Trophoblast cell (in vitro differentiated cells and primary cell): ENCODE results near the gene AP1G2.
A peak's percentile ranks its signal among the peaks of the same experiment; 100 is the strongest.

Experiments
- DNase-seq, 2 donors: peaks; one replicate each; pipeline ENCODE4 v3.0.0-alpha.2; 2016
- H2AFZ ChIP-seq: 2 replicates; pipeline ENCODE4 v1.6.1; 2013; ENCODE audit warnings: low read length, moderate library complexity, mild to moderate bottlenecking; ENCODE audit not compliant: insufficient read depth, poor library complexity
- H2AK5ac ChIP-seq: 2 replicates; pipeline ENCODE4 v1.6.1; 2013; ENCODE audit warnings: mild to moderate bottlenecking, low read length
- H2BK120ac ChIP-seq: 2 replicates; pipeline ENCODE4 v1.6.1; 2013; ENCODE audit warnings: low read length, mild to moderate bottlenecking, moderate library complexity; ENCODE audit not compliant: insufficient read depth, poor library complexity
- H2BK12ac ChIP-seq: 2 replicates; pipeline ENCODE4 v1.6.1; 2013; ENCODE audit warnings: mild to moderate bottlenecking, low read length, moderate library complexity
- H2BK5ac ChIP-seq: 2 replicates; pipeline ENCODE4 v1.6.1; 2013; ENCODE audit warnings: low read length, low read depth, moderate library complexity, mild to moderate bottlenecking; ENCODE audit not compliant: poor library complexity
- H3K14ac ChIP-seq: 2 replicates; pipeline ENCODE4 v1.6.1; 2013; ENCODE audit warnings: mild to moderate bottlenecking, low read length
- H3K18ac ChIP-seq: 2 replicates; pipeline ENCODE4 v1.6.1; 2013; ENCODE audit warnings: mild to moderate bottlenecking, low read length
- H3K23ac ChIP-seq: 2 replicates; pipeline ENCODE4 v1.6.1; 2013; ENCODE audit warnings: low read length
- H3K27ac ChIP-seq: 2 replicates; pipeline ENCODE4 v1.5.1; 2013; ENCODE audit warnings: low read depth, mild to moderate bottlenecking, inconsistent platforms, low read length, moderate library complexity
- H3K27me3 ChIP-seq: 2 replicates; pipeline ENCODE4 v1.6.1; 2013; ENCODE audit warnings: inconsistent platforms, mild to moderate bottlenecking, low read length, moderate library complexity; ENCODE audit not compliant: insufficient read depth
- H3K36me3 ChIP-seq, 2 experiments: 1 replicate in 1 of 2; 2 replicates in 1 of 2; pipeline ENCODE4 v1.6.1; 2013; ENCODE audit warnings: low read length in 2 of 2, mild to moderate bottlenecking in 2 of 2, moderate library complexity in 1 of 2; ENCODE audit not compliant: insufficient read depth in 2 of 2, control insufficient read depth in 1 of 2
- H3K4ac ChIP-seq: 2 replicates; pipeline ENCODE4 v1.6.1; 2013; ENCODE audit warnings: low read depth, mild to moderate bottlenecking, low read length, moderate library complexity
- H3K4me1 ChIP-seq, 2 experiments: 1 replicate in 1 of 2; 2 replicates in 1 of 2; pipeline ENCODE4 v1.6.1; 2013; ENCODE audit warnings: low read length in 2 of 2, mild to moderate bottlenecking in 2 of 2, moderate library complexity in 1 of 2; ENCODE audit not compliant: insufficient read depth in 2 of 2, control insufficient read depth in 1 of 2
- H3K4me2 ChIP-seq: 2 replicates; pipeline ENCODE4 v1.6.1; 2013; ENCODE audit warnings: inconsistent platforms, mild to moderate bottlenecking, low read length, moderate library complexity
- H3K4me3 ChIP-seq: 2 replicates; pipeline ENCODE4 v1.5.1; 2013; ENCODE audit warnings: mild to moderate bottlenecking, low read depth, low read length, inconsistent platforms
- H3K79me1 ChIP-seq: one replicate; pipeline ENCODE4 v1.6.1; 2013; ENCODE audit warnings: low read length
- H3K79me2 ChIP-seq: 2 replicates; pipeline ENCODE4 v1.6.1; 2013; ENCODE audit warnings: low read length, mild to moderate bottlenecking; ENCODE audit not compliant: control insufficient read depth, insufficient read depth, poor library complexity
- H3K9ac ChIP-seq: 2 replicates; pipeline ENCODE4 v1.6.1; 2013; ENCODE audit warnings: mild to moderate bottlenecking, low read length
- H3K9me3 ChIP-seq: 2 replicates; pipeline ENCODE4 v1.6.1; 2013; ENCODE audit warnings: low read depth, mild to moderate bottlenecking, control low read depth, inconsistent platforms, low read length; ENCODE audit not compliant: insufficient read depth
- H4K12ac ChIP-seq: 2 replicates; pipeline ENCODE4 v1.6.1; 2013; ENCODE audit warnings: low read depth, mild to moderate bottlenecking, low read length, moderate library complexity
- H4K8ac ChIP-seq: 2 replicates; pipeline ENCODE4 v1.6.1; 2013; ENCODE audit warnings: low read depth, mild to moderate bottlenecking, low read length, moderate library complexity
- H4K91ac ChIP-seq: one replicate; pipeline ENCODE4 v1.6.1; 2013; ENCODE audit warnings: low read depth, mild to moderate bottlenecking, low read length, moderate library complexity
- WGBS: extraction: QIAGEN DNeasy Blood & Tissue Kit; methylation state at CpG from one replicate; pipeline ENCODE4 v1.1.7; 2013; ENCODE audit warnings: missing lambda C conversion rate; ENCODE audit not compliant: insufficient read length, insufficient coverage; ENCODE audit errors: extremely low coverage; 5-methylcytosine and 5-hydroxymethylcytosine counted together

The AP1G2 gene

GRCh38 chr14:23604675-23605170 is 37.1 kb upstream of the AP1G2 start:
- H3K79me1 ChIP-seq = no peaks in the 10 kb centered on the region
- H3K23ac ChIP-seq = no peak overlapping the region
- DNase-seq = peak; percentile 81 to 91
- H4K12ac ChIP-seq = no peak overlapping the region
- no peaks in the 10 kb centered on the region for H3K36me3 ChIP-seq
- H3K27ac ChIP-seq = no peak overlapping the region
- no peak overlapping the region for H3K4ac ChIP-seq
- H3K4me3 ChIP-seq = peak overlapping the region; percentile 9
- no peak overlapping the region for H2AK5ac ChIP-seq
- peaks cover 5% of the 10 kb centered on the region for H3K9me3 ChIP-seq
- H3K4me2 ChIP-seq = no peak overlapping the region
- H2BK120ac ChIP-seq = no peak overlapping the region
- H2BK5ac ChIP-seq = no peak overlapping the region
- H3K27me3 ChIP-seq = no peaks in the 10 kb centered on the region
- no peak overlapping the region for H2BK12ac ChIP-seq
- H2AFZ ChIP-seq = no peak overlapping the region
- H4K91ac ChIP-seq = no peak overlapping the region
- no peak overlapping the region for H3K9ac ChIP-seq
- H3K79me2 ChIP-seq = no peaks in the 10 kb centered on the region
- peaks cover 0 to 3% of the 10 kb centered on the region in 2 experiments for H3K4me1 ChIP-seq
- H3K14ac ChIP-seq = no peak overlapping the region
- WGBS = no CpG with 5 or more reads among the region's 3 CpGs
- H3K18ac ChIP-seq = no peak overlapping the region
- no peak overlapping the region for H4K8ac ChIP-seq

GRCh38 chr14:23604148-23604547 is 36.6 kb upstream of the AP1G2 start:
- Histone ChIP-seq H3K14ac (no peak overlapping the region), H2AFZ (no peak overlapping the region), H3K4me1 (peaks cover 0 to 3% of the 10 kb centered on the region in 2 experiments), H3K79me1 (no peaks in the 10 kb centered on the region), H3K18ac (no peak overlapping the region), H3K9me3 (peaks cover 5% of the 10 kb centered on the region), H3K4me3 (no peak overlapping the region), H2BK120ac (no peak overlapping the region), H3K23ac (no peak overlapping the region), H3K27ac (no peak overlapping the region), H3K79me2 (no peaks in the 10 kb centered on the region), H2BK12ac (no peak overlapping the region), H3K4me2 (no peak overlapping the region), H4K91ac (no peak overlapping the region), H3K4ac (no peak overlapping the region), H3K36me3 (no peaks in the 10 kb centered on the region), H3K9ac (no peak overlapping the region), H2BK5ac (no peak overlapping the region), H3K27me3 (no peaks in the 10 kb centered on the region), H4K8ac (no peak overlapping the region), H4K12ac (no peak overlapping the region), H2AK5ac (no peak overlapping the region)
- DNase-seq = no peak
- WGBS = no CpG with 5 or more reads among the region's 2 CpGs

DNA sequence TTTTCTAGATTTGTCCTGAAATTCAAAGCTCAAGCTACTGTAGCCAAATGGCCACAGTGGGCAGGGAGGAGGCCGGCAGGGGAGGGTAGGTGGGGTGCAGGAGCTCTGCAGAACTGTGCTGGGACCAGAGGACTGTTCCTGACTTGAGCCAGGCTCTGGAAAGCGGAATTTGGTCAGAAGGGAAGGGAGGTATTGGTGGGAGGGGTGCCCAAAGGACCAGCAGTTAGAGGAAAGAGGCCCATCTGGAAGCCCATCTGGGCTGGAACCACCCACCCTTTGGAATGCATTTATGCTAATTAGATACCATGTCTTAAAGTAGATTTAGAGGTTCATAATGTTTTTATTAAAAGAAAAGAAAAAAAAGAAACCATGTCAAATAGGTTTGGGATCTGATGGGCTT is 35.5 kb upstream of the AP1G2 start:
- Histone ChIP-seq H4K91ac (no peak overlapping the region), H3K4me2 (no peak overlapping the region), H4K8ac (no peak overlapping the region), H2AFZ (no peak overlapping the region), H3K27me3 (no peaks in the 10 kb centered on the region), H3K4ac (no peak overlapping the region), H3K79me2 (no peaks in the 10 kb centered on the region), H3K23ac (no peak overlapping the region), H2BK5ac (no peak overlapping the region), H2BK120ac (no peak overlapping the region), H3K27ac (no peak overlapping the region), H3K4me1 (peaks cover 0 to 3% of the 10 kb centered on the region in 2 experiments), H3K14ac (no peak overlapping the region), H3K79me1 (no peaks in the 10 kb centered on the region), H3K9me3 (peaks cover 2% of the 10 kb centered on the region), H3K18ac (no peak overlapping the region), H2AK5ac (no peak overlapping the region), H4K12ac (no peak overlapping the region), H2BK12ac (no peak overlapping the region), H3K9ac (no peak overlapping the region), H3K36me3 (no peaks in the 10 kb centered on the region), H3K4me3 (no peak overlapping the region)
- WGBS = no CpG with 5 or more reads among the region's 2 CpGs
- no peak for DNase-seq

GRCh38 chr14:23602181-23603095 is 34.8 kb upstream of the AP1G2 start:
- Histone ChIP-seq H3K4ac (no peak overlapping the region), H3K79me1 (no peaks in the 10 kb centered on the region), H3K27ac (no peak overlapping the region), H4K12ac (no peak overlapping the region), H3K23ac (no peak overlapping the region), H2AFZ (no peak overlapping the region), H3K79me2 (no peaks in the 10 kb centered on the region), H2BK120ac (no peak overlapping the region), H3K14ac (no peak overlapping the region), H3K4me1 (peaks cover 0 to 3% of the 10 kb centered on the region in 2 experiments), H4K91ac (no peak overlapping the region), H3K27me3 (no peaks in the 10 kb centered on the region), H2BK12ac (no peak overlapping the region), H3K4me3 (no peak overlapping the region), H4K8ac (no peak overlapping the region), H3K9me3 (peaks cover 2% of the 10 kb centered on the region), H3K4me2 (no peak overlapping the region), H2AK5ac (no peak overlapping the region), H3K9ac (no peak overlapping the region), H3K18ac (no peak overlapping the region), H2BK5ac (no peak overlapping the region), H3K36me3 (no peaks in the 10 kb centered on the region)
- WGBS = no CpG with 5 or more reads among the region's 12 CpGs
- no peak for DNase-seq
